RWPE2 (cell line): ENCODE results near the gene RTP2.

Source experiments
- ATAC-seq: fragments of 200-7000 bp; cut with Tn5 transposase; 3 replicates; pipeline ENCODE4 v1.9.1; 2021; ENCODE audit warnings: low read depth
- DNase-seq: peaks from one replicate; pipeline ENCODE4 v3.0.0-alpha.2; 2020; ENCODE audit warnings: low spot score
- H3K27ac ChIP-seq: fragments of 450-650 bp; 2 replicates; pipeline ENCODE4 v1.5.1; 2017; ENCODE audit warnings: mild to moderate bottlenecking; ENCODE audit not compliant: poor library complexity, severe bottlenecking
- H3K27me3 ChIP-seq: fragments of 250-450 bp; sonication (Bioruptor Pico); 2 replicates; pipeline ENCODE4 v1.5.1; 2021; ENCODE audit warnings: mild to moderate bottlenecking, moderate library complexity; ENCODE audit not compliant: insufficient read depth, poor library complexity, severe bottlenecking
- H3K36me3 ChIP-seq: fragments of 250-450 bp; sonication (Bioruptor Pico); 2 replicates; pipeline ENCODE4 v1.5.1; 2020; ENCODE audit warnings: low read depth, mild to moderate bottlenecking, moderate library complexity
- H3K4me1 ChIP-seq: fragments of 250-450 bp; sonication (Bioruptor Pico); 2 replicates; pipeline ENCODE4 v1.5.1; 2021; ENCODE audit warnings: mild to moderate bottlenecking, moderate library complexity; ENCODE audit not compliant: insufficient read depth, poor library complexity, severe bottlenecking
- H3K4me3 ChIP-seq: fragments of 250-450 bp; sonication (Bioruptor Pico); 2 replicates; pipeline ENCODE4 v1.5.1; 2021; ENCODE audit warnings: mild to moderate bottlenecking, moderate library complexity; ENCODE audit not compliant: severe bottlenecking
- H3K9me3 ChIP-seq: fragments of 250-450 bp; sonication (Bioruptor Pico); 2 replicates; pipeline ENCODE4 v1.5.1; 2021; ENCODE audit warnings: mild to moderate bottlenecking, moderate library complexity; ENCODE audit not compliant: severe bottlenecking
- CTCF ChIP-seq: fragments of 450-650 bp; IDR thresholded peaks from one replicate; pipeline ENCODE4 v1.5.1; 2017; ENCODE audit warnings: mild to moderate bottlenecking, moderate library complexity; ENCODE audit not compliant: poor library complexity, severe bottlenecking

RTP2 gene

GRCh38 chr3:187744169-187745151 is 42.1 kb upstream of the RTP2 start:
- H3K9me3 ChIP-seq: no peaks in the 10 kb centered on the region
- H3K4me1 ChIP-seq: peaks cover 18% of the 10 kb centered on the region
- H3K27me3 ChIP-seq: no peaks in the 10 kb centered on the region
- DNase-seq (no peak), ATAC-seq (0 out of 3 replicates have a peak, but pooled peaks have one; percentile 11)
- no peaks in the 10 kb centered on the region for H3K36me3 ChIP-seq
- peak overlapping the region; percentile 74 for H3K27ac ChIP-seq
- TF ChIP-seq CTCF: no peak
- H3K4me3 ChIP-seq: peak overlapping the region; percentile 48

DNA sequence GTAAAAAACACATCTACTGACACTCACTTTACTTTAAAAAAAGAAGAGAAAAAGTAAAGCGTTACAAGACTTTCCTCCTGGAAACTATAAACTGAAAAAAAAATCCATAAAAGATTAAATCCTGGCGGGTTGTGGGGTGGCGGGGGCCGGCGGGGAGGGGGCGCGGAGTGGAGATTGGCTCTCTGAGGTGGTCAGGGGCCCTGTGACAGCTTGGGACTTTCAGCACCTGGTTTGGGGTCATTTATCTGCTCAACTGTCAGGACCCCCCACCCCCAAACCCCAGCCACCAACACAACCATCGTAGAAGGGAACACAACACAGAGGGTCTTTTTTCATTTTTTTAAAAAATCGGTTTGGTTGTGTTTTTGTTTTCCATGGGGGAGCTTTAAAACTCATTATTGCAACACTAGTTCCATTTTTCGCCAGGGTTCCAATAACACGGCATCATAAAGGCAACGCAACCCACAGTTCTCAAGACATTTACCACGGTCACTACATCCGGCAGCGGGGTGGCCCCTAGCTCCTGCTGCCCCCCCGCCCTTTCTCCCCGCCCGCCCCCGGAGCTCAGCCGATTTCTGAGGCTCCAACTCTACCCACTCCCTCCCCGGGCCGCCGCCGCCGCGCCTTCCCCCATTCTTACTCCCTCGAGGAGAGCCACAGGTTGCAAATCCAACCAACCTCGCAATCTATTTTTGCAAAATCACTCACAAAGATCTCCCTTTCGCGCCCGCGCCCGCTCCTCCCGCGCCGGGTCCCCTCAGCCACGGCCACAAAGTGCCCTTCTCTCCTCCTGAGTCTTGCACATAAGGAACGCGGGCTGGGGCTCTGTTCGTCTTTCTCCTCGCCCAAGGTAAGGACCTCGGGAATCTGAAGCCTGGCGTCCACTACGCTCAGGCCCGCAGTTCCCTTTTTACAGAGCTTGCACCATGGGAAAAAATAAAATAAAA is 41.1 kb upstream of the RTP2 start:
- H3K9me3 ChIP-seq: no peaks in the 10 kb centered on the region
- H3K27ac ChIP-seq: peak overlapping the region; percentile 74
- H3K27me3 ChIP-seq: no peaks in the 10 kb centered on the region
- peaks cover 24% of the 10 kb centered on the region for H3K4me1 ChIP-seq
- ATAC-seq: no peak
- no peaks in the 10 kb centered on the region for H3K36me3 ChIP-seq
- peak overlapping the region; percentile 48 for H3K4me3 ChIP-seq
- no peak for TF ChIP-seq CTCF
- no peak for DNase-seq

- no peak for DNase-seq
- Histone ChIP-seq H3K4me1 (peaks cover 24% of the 10 kb centered on the region), H3K4me3 (peak overlapping the region; percentile 48), H3K9me3 (no peaks in the 10 kb centered on the region), H3K27ac (peak overlapping the region; percentile 74), H3K36me3 (no peaks in the 10 kb centered on the region), H3K27me3 (no peaks in the 10 kb centered on the region)
- TF ChIP-seq CTCF: peak; percentile 74
- no peak for ATAC-seq
Observed at GRCh38 chr3:187742351-187743171, 40.2 kb upstream of the RTP2 start.

DNA sequence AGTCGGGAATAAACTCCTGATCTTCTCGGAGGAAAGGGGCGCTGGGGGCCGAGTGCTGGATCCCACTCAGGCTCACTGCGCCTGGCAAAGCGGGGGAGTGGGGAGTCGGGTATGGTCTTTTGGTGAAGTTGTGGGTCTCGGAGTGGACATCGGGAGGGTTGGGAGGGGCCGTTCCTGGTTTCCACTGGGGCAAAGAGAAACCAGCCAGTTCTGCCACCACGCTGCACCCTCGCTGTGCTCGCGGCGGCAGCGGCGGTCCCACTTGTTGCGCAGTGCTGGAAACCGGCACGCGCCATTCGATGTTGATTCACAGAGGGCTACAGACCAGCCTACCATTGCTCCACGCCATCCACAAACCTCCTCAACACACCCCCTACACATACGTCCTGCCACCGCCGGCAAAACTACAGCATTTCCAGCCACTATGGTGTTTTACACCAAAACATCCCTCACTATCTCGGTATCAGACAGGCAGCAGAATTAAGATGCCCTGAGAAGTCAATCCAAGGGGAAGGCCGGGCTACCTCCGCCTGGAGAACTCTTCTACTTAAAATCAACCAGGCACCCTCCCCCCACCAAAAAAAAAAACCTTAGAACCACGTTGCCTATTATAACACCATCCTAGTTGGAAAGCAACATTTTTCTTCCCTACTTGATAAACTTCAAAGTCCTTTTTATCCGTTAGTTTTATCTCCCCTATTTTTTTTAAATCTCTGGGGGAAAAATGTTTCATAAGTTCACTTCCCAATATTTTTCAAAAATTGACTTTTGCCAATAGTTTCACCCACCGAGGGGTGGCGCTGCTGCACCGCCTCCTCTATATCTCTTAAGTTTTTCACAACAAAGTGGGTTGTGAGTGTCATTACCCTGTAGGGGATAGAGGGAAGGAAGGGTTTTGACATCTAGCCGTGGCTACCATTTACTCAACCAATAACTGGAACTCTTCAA is 39.3 kb upstream of the RTP2 start:
- DNase-seq: peak; percentile 64
- peak overlapping the region; percentile 74 for H3K27ac ChIP-seq
- H3K36me3 ChIP-seq: no peaks in the 10 kb centered on the region
- ATAC-seq: peak; percentile 20; the same call in 2 of the 3 replicates
- H3K4me1 ChIP-seq: peaks cover 28% of the 10 kb centered on the region
- H3K4me3 ChIP-seq: peak overlapping the region; percentile 41
- TF ChIP-seq CTCF: peak; percentile 92
- H3K9me3 ChIP-seq: no peaks in the 10 kb centered on the region
- no peaks in the 10 kb centered on the region for H3K27me3 ChIP-seq
